Measurements from ENCODE around the gene NLRP6.

Gene NLRP6

GRCh38 chr11:250740-251299 lies 27.4 kb upstream of the NLRP6 start:
- TF ChIP-seq CTCF (IDR thresholded peaks at IDR 0.05; ENCODE audit: borderline replicate concordance, control extremely low read depth, extremely low read depth, insufficient read depth, missing control alignments), result peak; percentile 72
- DNase-seq (ENCODE audit: low spot score), result peak; percentile 71
- in situ Hi-C loops (cut with MboI; ENCODE audit: low sequenced_read_pairs, unreplicated experiment), result no loop called here

DNA sequence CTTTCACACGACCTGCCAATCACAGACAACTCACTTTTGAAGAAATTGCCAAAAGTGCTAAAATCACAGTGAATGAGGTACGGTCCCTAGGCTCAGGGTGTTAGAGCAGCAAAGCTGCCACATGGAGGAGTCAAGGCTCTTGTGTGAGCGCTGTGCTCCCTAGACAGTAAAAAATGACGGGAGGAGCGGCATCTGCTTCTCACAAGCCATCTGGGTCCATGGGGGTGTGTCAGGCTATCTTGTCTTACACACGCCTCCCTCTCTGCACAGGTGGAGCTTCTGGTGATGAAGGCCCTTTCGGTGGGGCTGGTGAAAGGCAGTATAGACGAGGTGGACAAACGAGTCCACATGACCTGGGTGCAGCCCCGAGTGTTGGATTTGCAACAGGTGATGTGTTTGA lies 26.7 kb upstream of the NLRP6 start:
- no peak for DNase-seq (ENCODE audit: low spot score)
- in situ Hi-C loops (cut with MboI; ENCODE audit: low sequenced_read_pairs, unreplicated experiment), result no loop called here
- TF ChIP-seq CTCF (IDR thresholded peaks at IDR 0.05; ENCODE audit: borderline replicate concordance, control extremely low read depth, extremely low read depth, insufficient read depth, missing control alignments), result no peak

DNA sequence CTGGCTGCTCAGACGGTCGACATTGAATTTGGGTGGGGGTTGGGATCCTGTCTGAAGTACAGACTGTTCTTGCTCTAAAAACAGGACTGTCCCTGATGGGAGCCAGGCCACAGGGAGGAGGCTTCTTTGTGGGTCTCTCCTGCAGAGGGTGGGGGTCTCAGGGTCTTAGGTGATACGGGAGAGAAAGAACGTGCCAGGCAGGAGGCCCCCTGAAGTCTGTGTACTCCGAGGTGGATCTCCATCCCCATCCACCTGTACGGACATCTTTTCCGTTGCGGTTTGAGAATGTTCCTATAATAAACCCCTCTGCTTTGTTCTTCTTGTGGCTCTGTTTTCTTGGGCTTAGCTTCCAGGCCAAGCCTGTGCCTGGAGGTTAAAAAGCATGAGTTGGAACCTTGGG lies 25.5 kb upstream of the NLRP6 start:
- in situ Hi-C loops (cut with MboI; ENCODE audit: low sequenced_read_pairs, unreplicated experiment), result no loop called here
- no peak for TF ChIP-seq CTCF (IDR thresholded peaks at IDR 0.05; ENCODE audit: borderline replicate concordance, control extremely low read depth, extremely low read depth, insufficient read depth, missing control alignments)
- no peak for DNase-seq (ENCODE audit: low spot score)

DNA sequence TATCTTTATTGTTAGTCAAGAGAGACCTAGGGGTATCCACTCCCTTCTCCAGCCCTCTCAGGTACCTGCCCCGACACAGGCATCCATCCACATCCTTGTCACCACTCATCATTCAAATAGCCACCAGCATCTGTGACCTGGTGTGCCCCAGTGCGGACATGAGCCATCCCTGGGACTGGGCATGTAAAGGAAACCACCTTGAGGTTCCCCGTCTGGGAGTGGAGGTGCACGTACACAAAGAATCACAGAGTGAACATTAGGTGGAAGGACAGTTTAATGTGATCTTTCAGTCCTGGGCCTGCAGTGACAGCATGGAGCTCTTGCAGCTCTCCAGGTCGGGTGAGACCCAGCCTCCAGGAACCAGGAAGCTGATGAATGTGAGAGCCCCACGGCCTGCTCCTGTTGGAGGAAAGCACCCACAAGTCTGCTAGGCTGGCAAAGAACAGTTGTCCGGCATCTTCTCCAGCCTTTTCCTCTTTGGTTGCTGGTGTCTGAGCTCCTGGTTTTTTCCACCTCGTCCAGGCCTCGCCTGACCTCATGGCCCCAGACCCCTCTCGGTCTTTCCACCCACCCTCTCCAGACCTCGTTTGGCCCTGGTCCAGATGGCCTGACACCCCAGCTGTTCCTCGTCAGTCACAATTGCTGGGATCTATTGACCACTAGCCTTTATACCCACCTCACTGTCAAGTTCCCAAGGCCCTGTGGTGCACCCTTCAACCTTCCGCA lies 24.9 kb upstream of the NLRP6 start:
- TF ChIP-seq CTCF (IDR thresholded peaks at IDR 0.05; ENCODE audit: borderline replicate concordance, control extremely low read depth, extremely low read depth, insufficient read depth, missing control alignments), result no peak
- DNase-seq (ENCODE audit: low spot score), result no peak
- in situ Hi-C loops (cut with MboI; ENCODE audit: low sequenced_read_pairs, unreplicated experiment), result no loop called here

DNA sequence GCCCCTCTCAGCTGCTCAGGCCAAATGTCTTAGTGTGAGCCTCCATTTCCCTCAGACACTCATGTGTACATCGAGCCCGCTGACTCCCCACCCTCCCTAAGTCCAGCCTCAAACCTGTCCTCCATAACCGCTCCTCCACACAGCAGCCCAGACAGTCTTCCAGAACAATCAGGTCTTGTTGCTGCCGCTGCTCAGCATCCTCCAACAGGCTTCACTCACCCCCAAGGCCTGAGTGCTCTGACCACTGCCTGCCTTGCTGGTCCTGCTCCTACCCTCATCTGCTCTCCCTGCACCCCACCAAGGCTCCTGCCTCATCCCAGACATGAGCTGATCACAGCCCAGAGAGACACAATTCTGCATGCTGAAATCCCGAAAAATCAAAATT lies 24.3 kb upstream of the NLRP6 start:
- no peak for TF ChIP-seq CTCF (IDR thresholded peaks at IDR 0.05; ENCODE audit: borderline replicate concordance, control extremely low read depth, extremely low read depth, insufficient read depth, missing control alignments)
- no peak for DNase-seq (ENCODE audit: low spot score)
- in situ Hi-C loops (cut with MboI; ENCODE audit: low sequenced_read_pairs, unreplicated experiment), result no loop called here

DNA sequence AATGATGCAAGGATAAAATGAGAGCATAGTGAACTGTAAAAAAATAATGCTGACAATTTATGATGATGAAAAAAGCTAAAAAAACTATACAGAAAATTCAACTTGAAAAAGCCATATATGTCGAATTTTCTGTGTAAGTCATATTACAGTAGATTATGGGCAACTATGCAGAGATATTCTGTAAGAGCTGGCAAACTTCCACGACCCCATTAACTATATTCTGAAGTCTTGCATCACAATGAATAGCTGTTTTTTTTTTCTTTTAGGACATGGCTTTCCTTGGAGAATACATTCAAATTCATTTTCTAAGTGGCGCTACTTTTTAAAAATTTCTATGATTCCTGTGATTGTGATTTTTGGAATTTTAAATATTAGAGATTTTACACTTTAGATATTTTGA lies 23.0 kb upstream of the NLRP6 start:
- DNase-seq (ENCODE audit: low spot score), result no peak

More for the DNA sequence above, 23.0 kb upstream of the NLRP6 start:
- in situ Hi-C loops (cut with MboI; ENCODE audit: low sequenced_read_pairs, unreplicated experiment), result no loop called here
- no peak for TF ChIP-seq CTCF (IDR thresholded peaks at IDR 0.05; ENCODE audit: borderline replicate concordance, control extremely low read depth, extremely low read depth, insufficient read depth, missing control alignments)

Measured in GM13976 (cell line).